Hematopoietic multipotent progenitor cell treated with erythropoietin and hydrocortisone succinate and interleukin-3 and kit ligand, for 8 days (in vitro differentiated cells): Measurements from ENCODE around the gene COP1.

Source experiments
- DNase-seq: peaks from one replicate; pipeline ENCODE4 v3.0.0-alpha.2; 2015

The COP1 gene

DNA sequence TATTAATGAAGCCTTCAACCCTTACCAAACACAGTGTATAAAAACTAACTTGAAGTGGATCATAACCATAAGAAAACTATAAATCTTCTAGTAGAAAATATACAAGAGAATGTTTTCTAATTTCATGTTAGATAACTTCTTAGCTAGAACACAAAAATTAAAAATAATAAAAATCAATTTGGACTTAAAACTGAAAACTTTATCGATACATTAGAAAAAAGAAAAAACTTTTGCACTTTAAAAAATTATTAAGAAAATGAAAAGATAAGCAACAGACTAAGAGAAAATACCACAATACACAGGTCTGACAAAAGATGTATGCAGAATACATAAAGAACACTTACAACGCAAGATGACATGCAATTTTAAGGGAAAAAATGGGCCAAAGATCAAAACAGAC is 8.7 kb downstream of the COP1 start:
- DNase-seq = no peak

DNA sequence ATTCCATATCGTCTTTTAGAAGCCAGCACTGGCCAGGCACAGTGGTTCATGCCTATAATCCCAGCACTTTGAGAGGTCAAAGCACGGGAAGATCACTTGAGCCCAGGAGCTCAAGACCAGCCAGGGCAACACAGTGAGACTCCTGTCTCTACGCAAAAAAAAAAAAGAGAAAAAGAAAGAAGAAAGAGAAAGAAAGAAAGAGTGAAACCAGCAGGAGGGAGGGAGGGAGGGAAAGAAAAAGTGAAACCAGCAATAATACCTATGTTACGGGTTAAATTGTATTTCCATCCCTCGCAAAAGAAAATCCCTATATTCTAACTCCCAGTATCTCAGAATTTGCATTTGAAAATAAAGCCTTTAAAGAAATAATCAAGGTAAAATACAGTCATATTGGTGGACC is 10.4 kb downstream of the COP1 start:
- DNase-seq = no peak

DNA sequence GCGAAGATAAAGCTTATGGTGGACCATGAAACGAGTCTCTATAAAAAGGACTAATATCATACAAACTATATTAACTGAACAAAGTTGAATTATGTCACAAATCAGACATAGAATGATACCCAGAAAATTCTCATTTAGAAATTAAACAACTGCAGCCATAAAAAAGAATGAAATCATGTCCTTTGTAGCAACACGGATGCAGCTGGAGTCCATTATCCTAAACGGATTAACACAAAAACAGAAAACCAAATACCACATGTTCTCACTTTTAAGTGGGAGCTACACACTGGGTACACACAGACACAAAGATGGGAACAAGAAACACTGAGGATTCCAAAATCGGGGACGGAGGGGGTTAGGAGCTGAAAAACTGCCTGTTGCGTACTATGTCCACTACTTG is 11.5 kb downstream of the COP1 start:
- DNase-seq = no peak

DNA sequence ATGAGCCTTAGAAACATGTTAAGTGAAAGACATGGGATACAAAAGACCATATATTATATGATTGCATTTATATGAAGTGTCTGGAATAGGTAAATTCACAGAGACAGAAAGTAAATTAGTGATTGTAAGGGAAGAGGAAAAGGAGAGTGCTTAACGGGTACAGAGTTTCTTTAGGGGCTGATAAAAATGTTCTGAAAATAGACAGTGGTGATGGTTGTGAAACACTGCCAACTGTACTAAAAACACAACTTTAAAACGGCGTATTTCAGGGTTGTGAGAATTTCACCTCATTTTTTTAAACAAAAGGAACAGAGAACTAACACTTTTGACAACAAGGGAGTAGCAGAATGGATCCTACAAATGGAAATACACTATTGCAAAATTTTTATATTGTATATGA is 13.4 kb downstream of the COP1 start:
- DNase-seq = no peak

DNA sequence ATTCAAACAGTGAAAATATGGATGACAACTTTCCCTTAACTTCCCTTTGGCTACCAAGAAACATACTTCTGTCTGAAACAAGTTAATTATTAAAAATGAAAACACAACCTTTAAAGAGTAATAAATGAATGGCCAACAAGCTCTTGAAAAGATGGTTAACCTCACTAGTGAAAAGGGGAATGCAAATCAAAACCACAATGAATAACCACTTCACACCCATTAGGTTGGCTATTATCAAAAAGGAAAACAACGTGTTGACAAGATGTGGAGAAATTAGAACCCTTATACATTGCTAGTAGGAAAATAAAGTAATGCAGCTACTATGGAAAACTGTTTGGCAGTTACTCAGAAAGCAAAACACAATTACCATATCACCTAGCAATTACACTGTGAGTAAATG is 14.1 kb downstream of the COP1 start:
- no peak for DNase-seq

DNA sequence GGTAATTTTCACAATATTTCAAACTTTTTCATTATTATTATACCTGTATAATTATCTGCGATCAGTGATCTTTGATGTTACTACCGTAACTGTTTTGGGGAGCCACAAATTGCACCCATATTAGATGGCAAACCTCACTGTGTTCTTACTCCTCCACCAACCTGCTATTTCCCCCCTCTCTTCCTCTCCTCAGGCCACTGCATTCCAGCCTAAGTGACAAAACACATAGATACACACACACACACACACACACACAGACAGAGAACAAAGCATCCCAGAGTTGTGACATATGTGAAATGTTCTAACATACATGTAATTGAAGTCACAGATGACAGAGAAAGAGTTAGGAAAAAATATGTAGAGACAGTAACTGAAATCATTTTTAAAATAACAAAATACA is 18.5 kb downstream of the COP1 start:
- DNase-seq = no peak

DNA sequence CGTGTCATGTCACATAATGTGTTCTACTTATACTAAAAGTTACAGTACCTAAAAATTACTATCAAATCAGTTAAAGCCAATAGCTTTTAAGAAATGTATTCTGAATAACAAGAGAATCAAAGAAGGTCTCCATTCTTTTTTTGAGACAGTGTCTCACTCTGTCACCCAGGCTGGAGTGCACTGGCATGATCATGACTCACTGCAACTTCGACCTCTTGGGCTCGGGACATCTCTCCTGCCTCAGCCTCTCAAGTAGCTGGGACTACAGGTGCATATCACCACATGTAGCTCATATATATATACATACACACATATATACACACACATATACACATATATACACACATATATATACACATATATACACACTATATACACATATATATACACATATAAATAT is 20.1 kb downstream of the COP1 start:
- DNase-seq = no peak

DNA sequence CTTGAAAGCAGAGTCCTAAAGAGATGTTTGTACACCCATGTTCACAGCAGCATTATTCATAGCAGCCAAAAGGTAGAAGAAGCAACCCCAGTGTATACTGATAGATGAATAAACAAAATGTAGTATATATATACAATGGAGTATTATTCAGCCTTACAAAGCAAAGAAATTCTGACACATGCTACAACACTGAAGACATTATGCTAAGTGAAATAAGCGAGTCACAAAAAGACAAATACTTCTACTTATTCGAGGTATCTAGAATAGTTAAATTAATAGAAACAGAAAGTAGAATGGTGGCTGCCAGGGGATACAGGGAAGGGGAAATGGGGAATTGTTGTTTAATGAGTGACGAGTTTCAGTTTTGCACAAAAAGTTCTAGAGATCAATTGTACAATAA is 23.5 kb downstream of the COP1 start:
- no peak for DNase-seq

DNA sequence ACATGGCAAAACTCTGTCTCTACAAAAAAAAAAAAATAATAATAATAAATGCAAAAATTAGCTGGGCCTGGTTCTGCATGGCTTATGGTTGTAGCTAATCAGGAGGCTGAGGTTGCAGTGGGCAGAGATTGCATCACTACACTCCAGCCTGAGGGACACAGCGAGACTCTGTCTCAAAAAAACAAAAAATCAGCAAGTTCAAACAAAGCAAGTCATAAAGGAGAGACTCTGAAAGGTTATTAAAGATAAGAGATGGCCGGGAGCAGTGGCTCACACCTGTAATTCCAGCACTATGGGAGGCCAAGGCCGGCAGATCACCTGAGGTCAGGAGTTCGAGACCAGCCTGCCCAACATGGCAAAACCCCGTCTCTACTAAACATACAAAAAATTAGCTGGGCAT is 28.8 kb downstream of the COP1 start:
- no peak for DNase-seq

DNA sequence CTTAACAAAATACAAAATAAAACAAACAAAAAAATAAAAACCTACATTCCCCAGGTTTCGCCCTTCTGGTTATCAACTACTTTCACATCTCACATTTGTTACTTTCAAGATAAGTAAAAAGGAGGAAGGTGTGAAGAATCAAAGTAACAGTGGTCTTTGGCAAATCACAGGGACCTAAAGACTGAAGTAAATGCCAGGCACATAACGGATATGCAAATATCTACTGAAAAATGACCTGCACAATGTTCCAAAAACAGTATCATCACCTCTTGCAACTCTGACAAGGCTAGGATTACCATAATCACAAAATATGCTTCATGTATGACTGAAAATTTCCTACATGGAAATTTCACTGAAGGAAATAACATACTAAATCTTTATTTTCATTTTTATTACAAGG is 29.3 kb downstream of the COP1 start:
- no peak for DNase-seq

DNA sequence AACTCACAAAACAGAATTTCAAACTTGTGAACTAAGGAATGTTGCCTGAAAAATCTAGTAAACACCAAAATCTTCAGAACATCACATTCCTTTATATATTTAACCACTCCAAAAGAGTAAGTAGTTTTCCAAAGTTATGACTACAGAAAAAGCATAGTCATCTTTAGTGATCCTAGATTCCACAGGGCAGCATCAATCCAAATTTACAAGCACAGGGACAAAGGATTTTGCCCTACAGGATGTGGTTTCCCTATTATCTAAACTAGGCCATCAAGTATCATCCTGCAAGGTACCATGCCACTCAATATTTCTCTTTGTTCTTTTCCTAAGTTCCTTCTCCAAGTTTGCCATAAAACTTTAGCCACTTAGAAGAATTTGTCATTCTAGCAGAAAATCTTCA is 33.0 kb downstream of the COP1 start:
- DNase-seq = no peak

DNA sequence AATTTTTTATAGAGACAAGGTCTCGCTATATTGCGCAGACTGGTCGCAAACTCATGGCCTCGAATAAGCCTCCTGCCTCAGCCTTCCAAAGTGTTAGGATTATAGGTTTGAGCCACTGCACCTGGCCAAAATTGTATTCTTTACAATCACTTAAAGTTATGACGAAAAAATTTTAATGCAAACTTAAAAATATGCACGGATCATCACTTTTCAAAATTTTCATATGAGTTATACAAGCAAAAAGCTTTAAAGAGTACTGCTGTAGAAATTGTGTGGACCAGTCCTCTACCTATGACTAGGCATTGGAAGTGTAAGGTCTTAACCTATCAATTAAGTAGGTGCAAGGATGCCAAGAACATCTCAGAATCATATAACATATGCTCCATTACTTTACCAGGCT is 34.9 kb downstream of the COP1 start:
- DNase-seq = no peak

DNA sequence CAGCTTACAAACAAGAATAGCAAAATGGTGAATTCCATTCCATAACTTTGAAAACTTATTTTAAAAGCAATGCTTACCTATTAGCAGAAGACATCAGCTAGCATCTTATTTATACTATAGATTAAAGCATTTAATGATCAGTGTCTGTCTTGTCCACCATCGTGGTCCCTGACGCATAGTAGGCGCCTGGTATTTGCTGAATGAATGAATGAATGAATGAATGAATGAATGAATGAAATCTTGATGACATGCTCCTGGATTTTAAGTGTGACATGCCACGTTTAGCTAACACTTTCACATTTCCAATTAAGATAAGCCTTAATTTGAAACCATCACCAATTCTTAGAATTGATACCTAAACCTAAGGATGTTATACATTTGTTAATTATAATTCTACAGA is 39.9 kb downstream of the COP1 start:
- DNase-seq = no peak

DNA sequence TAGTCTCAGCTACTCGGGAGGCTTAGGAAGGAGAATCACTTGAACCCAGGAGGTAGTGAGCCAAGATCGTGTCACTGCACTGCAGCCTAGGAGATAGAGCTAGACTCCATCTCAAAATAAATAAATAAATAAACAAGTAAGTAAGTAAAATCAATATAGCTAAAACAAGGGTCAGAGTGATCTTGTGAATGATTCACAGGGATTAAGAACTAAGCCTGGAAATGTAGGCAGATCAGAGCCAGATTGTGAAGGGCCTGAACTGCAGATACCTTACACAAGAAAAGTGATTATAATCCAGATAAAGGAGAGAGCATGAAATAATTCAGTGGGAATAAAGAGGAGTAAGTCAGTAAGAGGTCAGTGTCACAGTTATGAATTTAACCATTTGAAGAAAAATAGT is 41.5 kb downstream of the COP1 start:
- no peak for DNase-seq

DNA sequence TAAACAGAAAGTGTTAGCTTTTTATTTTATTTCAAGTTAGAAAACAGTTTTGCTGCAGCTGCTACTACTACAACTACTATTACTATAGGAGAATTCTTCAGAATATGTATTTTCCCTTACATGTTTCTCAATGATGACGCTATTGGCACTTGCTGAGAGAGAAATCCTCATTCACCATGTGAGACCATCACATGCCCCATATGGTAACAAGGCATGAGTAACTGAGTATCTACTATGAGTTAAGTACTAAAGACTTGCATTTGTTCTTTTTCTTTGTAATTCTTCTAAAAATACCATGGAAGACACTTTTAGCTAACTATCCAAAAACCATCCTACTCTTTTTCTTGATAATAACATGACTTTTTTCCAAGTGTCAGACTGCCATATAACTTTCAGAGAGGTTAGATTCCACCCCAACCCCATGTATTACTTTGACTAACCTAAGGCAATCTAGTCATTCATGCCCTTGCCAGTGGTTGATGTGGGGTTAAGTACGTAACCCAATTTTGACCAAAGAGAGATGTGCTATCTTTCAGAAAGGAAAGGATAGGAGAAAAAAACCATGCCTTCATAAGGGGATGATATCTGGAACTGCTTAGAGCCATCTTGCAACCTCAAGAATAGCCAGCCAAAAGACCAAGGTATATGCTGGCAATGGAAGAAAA is 42.9 kb downstream of the COP1 start:
- no peak for DNase-seq

DNA sequence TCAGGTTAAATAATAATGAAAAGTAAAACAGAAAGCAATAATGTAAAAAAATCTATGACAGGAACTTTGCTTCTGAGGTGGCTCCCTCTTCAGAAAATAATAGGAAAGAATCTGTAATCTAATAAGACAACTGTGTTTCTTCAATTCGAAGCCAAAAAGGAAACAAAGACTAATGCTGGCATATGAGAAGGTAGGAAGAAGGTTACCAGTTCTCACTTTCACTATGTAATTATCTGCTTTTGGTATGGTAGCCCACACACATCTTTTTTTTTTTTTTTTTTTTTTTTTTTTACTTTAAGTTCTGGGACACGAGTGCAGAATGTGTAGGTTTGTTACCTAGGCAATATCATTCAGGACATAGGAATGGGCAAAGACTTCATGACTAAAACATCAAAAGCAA is 47.1 kb downstream of the COP1 start:
- no peak for DNase-seq

DNA sequence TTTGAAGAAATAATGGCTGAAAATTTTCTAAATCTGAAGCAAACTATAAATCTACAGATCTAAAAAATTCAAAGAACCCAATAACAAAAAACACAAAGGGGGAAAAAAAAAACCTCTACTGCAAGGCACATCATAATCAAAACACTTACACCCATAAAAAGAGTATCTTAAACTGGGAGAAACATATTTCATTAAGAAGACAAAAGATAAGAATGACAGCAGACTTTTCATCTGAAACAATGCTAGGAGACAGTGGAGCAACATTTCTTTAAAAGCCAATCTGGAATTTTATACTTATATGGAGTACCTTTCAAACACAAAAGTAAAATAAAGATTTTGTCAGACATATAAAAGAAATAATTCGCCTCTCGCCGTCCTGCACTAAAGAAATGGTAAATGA is 49.1 kb downstream of the COP1 start:
- no peak for DNase-seq

DNA sequence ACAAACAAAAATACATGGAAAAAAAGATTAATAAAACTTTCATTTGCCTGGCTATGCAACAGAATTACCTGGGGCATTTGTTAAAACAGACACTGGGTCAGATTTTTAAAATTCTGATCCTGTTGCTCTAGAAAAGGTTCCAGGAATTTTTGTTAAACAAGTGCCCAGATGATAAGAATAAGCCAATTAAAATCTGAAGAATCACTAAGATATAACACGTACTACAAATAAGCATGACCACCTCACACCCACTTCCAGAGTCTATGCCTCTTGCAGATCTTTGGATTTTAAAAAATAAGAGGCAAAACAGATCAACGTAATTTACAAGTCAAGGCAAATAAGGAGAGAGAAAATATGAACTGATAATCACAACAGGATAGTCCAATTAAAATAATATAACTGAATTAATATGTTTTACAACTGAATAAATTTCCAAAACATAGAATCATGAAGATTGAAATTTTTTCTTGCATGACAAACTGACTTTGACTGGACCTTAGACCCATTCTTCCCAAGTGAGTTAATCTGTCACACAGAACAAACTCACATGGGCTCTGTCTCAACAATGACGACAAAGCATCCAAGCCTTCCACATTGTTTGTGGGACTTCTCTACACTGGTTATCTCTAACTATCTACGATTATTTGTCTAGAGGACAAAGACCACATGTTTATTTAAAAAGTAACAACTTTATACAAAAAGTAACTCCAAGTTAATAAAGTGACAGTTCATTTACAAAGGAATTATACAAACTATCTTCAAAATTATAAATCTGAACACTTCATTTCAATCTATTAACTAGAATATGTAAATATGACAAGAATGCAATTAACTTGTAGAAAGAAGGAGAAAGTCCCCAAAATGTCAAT is 56.9 kb downstream of the COP1 start:
- DNase-seq = no peak

DNA sequence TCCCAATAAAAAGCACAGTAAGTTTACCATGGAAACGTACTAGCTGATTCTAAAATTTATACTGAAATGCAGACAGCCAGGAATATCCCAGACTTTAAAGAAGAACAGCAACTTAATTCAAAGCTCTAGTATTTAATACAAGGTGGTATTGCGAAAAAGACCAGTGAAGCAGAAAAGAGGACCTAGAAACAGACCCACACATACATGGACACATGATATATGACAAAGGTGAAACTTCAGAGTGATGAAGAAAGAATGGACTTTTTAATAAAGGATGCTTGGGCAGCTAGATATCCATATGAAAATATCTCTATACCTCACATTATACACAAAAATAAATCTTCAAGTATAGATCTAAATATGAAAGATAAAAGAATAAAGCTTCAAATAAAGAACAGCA is 62.6 kb downstream of the COP1 start:
- no peak for DNase-seq

DNA sequence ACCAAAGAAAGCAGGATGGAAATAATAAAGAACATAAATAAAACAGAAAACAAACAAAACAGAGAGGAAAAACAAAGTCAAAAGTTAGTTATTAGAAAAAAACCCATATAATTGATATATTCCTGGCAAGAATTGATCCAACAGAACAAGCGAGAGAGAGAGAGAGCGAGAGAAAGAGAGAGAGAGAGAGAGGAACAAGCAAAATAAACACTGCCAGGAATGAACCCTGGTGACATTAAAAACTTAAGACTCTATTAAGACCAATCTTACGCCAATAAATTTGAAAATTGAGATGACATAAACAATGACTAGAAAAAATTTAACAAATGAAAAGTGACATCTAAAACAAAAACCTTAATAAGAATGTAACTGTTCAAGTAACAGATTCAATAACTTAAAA is 64.1 kb downstream of the COP1 start:
- no peak for DNase-seq

DNA sequence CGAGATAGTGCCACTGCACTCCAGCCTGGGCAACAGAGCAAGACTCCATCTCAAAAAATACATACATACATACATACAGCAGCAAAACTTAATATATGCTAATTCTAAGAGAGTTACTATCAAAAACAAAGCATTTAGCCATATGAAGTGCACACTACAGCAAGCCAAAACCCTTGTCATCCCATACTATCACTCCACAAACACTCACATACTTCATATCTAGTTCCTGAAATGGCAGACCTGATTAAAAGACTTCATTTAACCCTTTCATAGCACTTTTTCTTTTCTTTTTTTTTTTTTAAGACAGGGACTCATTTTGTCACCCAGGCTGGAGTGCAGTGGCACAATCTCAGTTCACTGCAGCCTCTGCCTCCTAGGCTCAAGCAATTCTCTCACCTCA is 65.6 kb downstream of the COP1 start:
- peak; percentile 37 for DNase-seq

DNA sequence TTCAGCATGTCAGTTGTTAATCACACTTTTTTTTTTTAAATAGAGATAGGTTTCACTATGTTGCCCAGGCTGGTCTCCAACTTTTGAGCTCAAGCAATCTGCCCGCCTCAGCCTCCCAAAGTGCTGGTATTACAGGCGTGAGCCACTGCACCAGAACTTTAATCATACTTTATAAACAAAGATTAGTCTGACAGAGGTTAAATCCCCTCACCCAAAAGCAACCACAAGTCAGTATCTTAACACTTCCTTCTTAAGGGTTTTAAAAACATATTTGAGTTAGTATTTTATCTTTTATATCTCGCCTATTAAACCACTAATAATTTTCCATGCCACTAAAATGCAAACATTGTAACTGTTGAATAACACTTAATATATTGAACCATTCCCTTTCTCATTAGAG is 70.2 kb downstream of the COP1 start:
- no peak for DNase-seq

DNA sequence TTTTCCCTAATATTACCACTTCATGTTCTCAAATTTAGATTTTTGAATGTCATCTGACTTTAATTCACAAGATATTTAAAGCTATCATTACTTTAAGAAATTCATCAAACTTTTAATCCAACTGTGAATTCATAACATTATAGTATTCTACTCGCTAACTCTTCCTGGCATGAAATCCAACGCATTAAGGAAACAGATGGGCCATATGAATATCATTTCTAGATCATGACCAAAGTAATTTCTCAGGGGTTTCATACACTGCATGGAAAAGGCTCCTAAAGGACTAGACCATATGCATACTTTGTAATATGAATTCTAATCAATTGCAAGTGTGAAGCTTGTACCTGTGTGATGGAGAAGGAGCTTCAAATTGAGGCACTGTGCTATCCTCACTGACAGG is 72.4 kb downstream of the COP1 start:
- DNase-seq = no peak

DNA sequence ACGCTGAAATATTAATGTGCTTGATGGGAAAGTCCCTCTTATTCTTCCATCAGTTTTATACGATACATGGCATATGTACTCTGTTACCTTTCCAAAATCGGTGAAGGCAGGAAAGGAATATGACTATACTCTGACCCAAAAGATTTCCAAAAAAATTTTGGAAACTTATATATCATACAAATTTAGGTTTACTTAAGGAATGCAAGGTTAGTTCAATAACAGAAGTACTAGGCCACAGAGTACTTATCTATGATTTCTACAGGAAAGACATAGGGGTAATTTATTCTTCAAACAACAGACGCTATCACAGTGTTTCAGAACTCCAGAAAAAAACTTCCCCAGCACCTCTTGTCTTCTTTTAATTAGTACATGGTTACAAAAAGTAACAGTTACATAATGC is 84.8 kb downstream of the COP1 start:
- no peak for DNase-seq

DNA sequence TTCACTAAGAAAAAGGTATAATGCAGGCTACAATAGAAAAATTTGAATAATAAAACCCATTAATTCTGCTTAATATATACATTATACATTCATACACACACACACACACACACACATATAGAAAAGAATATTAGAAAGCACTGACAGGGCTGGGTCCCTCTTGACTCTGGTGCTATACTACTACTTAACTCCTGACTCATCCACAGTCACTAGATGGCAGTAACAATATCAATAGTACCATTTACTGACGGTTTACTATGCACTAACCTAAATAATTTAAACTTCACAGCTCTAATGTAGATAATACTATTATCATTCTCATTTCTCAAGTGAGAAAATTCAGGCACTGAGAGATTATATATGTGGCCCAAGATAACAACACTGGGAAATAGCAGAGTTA is 87.5 kb downstream of the COP1 start:
- peak; percentile 46 for DNase-seq
